KMS-11 (cell line): Measurements from ENCODE around the gene SCTR.

ENCODE experiments used
- H2AFZ ChIP-seq: fragments of 200-600 bp; sonication (generic); 2 replicates; pipeline ENCODE4 v1.6.1; 2016; ENCODE audit warnings: antibody characterized with exemption, mixed run types, low read depth
- H3K27ac ChIP-seq: fragments of 200-600 bp; sonication (generic); 2 replicates; pipeline ENCODE4 v1.6.1; 2016; ENCODE audit warnings: mild to moderate bottlenecking, mixed run types
- H3K27me3 ChIP-seq: fragments of 200-600 bp; sonication (generic); 2 replicates; pipeline ENCODE4 v1.6.1; 2017; ENCODE audit warnings: mild to moderate bottlenecking, low read depth, mixed run types, moderate library complexity; ENCODE audit not compliant: insufficient read depth
- H3K36me3 ChIP-seq: fragments of 200-600 bp; sonication (generic); 2 replicates; pipeline ENCODE4 v1.6.1; 2017; ENCODE audit warnings: mild to moderate bottlenecking, mixed run types; ENCODE audit not compliant: insufficient read depth
- H3K4me1 ChIP-seq: fragments of 200-600 bp; sonication (generic); 2 replicates; pipeline ENCODE4 v1.6.1; 2016; ENCODE audit warnings: mild to moderate bottlenecking, low read depth, mixed run types; ENCODE audit not compliant: poor library complexity, severe bottlenecking
- H3K4me2 ChIP-seq: fragments of 200-600 bp; sonication (generic); 2 replicates; pipeline ENCODE4 v1.7.0; 2016; ENCODE audit warnings: mild to moderate bottlenecking, mixed run types
- H3K4me3 ChIP-seq: fragments of 200-600 bp; sonication (generic); IDR thresholded peaks from 2 replicates; pipeline ENCODE4 v1.6.1; 2017; ENCODE audit warnings: low read depth, low read length, mixed read lengths; ENCODE audit not compliant: insufficient read depth
- H3K79me2 ChIP-seq: fragments of 200-600 bp; sonication (generic); 2 replicates; pipeline ENCODE4 v1.6.1; 2016; ENCODE audit warnings: low read depth, mixed run types; ENCODE audit not compliant: insufficient read depth
- H3K9ac ChIP-seq: fragments of 200-600 bp; sonication (generic); 2 replicates; pipeline ENCODE4 v1.6.1; 2016; ENCODE audit warnings: mild to moderate bottlenecking, mixed run types
- H4K20me1 ChIP-seq: fragments of 200-600 bp; sonication (generic); 2 replicates; pipeline ENCODE4 v1.6.1; 2016; ENCODE audit warnings: mild to moderate bottlenecking, mixed run types; ENCODE audit not compliant: insufficient read depth
- TF ChIP-seq, protein P1 (sequence below): fragments of 200-600 bp; sonication (generic); conservative IDR thresholded peaks from 2 replicates; pipeline ENCODE4 v1.6.1; 2017; ENCODE audit warnings: low read depth, mild to moderate bottlenecking, antibody characterized with exemption, low read length, moderate library complexity, mixed read lengths

Gene SCTR

DNA sequence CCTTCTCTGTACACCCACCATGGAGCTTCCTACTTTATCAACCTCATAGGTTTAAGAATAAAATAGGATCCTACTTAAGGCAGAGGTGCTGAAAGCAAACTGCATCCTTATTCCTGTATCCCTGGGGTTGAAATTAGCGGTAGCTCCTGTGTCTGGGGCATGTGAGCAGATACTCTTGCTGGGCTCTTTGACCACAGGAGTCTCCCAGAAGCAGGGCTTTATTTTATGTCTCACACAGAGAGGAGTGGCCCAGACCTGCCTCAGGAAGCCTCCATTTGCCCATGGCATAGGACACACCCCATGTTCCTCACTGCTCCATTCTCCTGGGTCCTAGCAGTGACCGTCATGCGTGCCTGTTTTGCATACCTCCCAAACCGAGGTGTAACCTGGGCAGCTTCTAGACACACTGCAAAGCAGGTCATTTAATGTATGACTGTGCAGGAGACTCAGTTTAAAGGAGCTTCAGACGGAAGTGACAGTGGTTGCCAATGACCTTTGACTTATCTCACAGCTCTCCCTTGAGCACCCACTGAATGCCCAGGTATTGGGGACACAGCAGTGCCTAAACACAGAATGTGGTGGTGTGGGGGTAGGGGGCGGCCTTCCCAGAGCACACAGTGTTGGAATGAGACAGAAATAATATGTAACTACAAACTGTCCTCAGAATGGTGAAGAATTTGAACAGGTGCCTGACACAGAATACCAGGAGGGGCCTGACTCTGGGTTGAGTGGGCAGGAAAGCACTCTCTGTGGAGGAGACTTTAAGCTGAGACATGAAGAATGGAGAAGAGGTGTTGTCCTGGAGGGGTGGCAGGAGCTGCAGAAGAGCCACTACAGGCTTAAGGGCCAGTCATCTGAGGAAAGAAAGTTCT, 89.0 kb downstream of the SCTR start:
- Histone ChIP-seq H3K79me2 (no peaks in the 10 kb centered on the region), H3K4me3 (no peak overlapping the region), H3K27ac (no peak overlapping the region), H3K36me3 (no peaks in the 10 kb centered on the region), H3K4me2 (no peak overlapping the region), H4K20me1 (no peaks in the 10 kb centered on the region), H2AFZ (no peak overlapping the region), H3K9ac (no peak overlapping the region), H3K4me1 (peaks cover 9% of the 10 kb centered on the region), H3K27me3 (no peaks in the 10 kb centered on the region)
- TF ChIP-seq, protein P1, sequence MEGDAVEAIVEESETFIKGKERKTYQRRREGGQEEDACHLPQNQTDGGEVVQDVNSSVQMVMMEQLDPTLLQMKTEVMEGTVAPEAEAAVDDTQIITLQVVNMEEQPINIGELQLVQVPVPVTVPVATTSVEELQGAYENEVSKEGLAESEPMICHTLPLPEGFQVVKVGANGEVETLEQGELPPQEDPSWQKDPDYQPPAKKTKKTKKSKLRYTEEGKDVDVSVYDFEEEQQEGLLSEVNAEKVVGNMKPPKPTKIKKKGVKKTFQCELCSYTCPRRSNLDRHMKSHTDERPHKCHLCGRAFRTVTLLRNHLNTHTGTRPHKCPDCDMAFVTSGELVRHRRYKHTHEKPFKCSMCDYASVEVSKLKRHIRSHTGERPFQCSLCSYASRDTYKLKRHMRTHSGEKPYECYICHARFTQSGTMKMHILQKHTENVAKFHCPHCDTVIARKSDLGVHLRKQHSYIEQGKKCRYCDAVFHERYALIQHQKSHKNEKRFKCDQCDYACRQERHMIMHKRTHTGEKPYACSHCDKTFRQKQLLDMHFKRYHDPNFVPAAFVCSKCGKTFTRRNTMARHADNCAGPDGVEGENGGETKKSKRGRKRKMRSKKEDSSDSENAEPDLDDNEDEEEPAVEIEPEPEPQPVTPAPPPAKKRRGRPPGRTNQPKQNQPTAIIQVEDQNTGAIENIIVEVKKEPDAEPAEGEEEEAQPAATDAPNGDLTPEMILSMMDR = no peak

DNA sequence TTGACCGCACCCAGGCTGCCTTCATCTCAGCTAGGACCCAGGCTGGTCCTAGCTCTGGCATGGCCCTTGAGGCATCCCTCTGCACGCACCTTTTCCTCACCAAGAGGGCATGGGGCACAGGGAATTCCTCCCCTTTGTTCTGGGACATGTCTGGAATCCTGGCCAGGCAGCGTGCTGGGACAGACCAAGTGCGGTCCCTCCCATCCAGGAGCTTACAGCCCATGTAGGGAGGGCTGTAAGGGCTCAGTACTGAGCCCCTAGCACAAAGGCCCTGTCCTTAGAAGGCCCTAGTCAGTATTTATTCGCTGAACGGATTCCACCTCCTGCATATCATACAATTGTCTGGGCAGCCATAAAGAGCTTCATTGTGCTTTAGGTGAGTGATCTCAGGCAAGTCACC, 89.6 kb downstream of the SCTR start:
- Histone ChIP-seq H3K4me3 (no peak overlapping the region), H4K20me1 (no peaks in the 10 kb centered on the region)

DNA sequence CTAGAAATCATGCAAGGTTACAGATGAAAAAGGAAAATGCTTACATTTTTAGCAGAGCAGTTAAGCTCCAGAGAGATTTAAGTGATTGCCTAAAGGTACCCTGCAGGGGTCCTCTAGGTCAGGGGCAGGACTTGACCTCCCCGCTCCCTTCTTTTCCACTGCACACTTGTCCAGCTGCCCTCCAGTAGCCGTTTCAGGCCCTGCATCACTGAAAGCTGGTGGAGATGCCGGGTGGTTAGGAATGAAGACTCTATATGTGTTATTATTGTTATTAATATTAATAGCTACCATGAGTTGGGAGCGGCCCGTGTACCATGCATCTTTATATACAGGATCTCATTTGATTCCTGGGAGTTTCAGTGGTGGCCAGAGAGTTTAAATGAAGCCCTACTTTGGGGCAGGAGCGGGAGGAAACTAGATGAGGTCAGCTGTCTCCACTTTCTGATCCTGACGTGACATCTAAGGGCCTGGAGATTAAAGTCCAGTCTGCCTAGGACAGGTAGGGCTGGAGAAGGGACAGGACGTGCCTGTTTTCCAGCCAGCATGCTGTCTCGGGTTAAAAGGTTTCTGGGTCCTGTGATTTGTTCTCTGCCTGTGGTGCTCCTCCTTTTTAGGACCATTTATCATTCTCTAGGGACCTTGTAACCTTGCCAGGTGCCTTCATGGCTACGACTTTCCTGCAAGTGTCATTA, 90.5 kb downstream of the SCTR start:
- TF ChIP-seq, protein P1 = no peak
- no peak overlapping the region for H2AFZ ChIP-seq
- no peak overlapping the region for H3K4me3 ChIP-seq
- no peaks in the 10 kb centered on the region for H3K27me3 ChIP-seq
- H3K9ac ChIP-seq = no peak overlapping the region
- no peaks in the 10 kb centered on the region for H3K36me3 ChIP-seq
- no peaks in the 10 kb centered on the region for H3K79me2 ChIP-seq
- peaks cover 25% of the 10 kb centered on the region for H3K4me1 ChIP-seq
- no peak overlapping the region for H3K4me2 ChIP-seq
- H4K20me1 ChIP-seq = no peaks in the 10 kb centered on the region
- H3K27ac ChIP-seq = no peak overlapping the region

More for the DNA sequence above, 89.6 kb downstream of the SCTR start:
- H3K9ac ChIP-seq = no peak overlapping the region
- no peak overlapping the region for H2AFZ ChIP-seq
- peaks cover 16% of the 10 kb centered on the region for H3K4me1 ChIP-seq
- no peaks in the 10 kb centered on the region for H3K36me3 ChIP-seq
- no peaks in the 10 kb centered on the region for H3K79me2 ChIP-seq
- TF ChIP-seq, protein P1 = no peak
- H3K27me3 ChIP-seq = no peaks in the 10 kb centered on the region
- no peak overlapping the region for H3K4me2 ChIP-seq
- H3K27ac ChIP-seq = no peak overlapping the region

DNA sequence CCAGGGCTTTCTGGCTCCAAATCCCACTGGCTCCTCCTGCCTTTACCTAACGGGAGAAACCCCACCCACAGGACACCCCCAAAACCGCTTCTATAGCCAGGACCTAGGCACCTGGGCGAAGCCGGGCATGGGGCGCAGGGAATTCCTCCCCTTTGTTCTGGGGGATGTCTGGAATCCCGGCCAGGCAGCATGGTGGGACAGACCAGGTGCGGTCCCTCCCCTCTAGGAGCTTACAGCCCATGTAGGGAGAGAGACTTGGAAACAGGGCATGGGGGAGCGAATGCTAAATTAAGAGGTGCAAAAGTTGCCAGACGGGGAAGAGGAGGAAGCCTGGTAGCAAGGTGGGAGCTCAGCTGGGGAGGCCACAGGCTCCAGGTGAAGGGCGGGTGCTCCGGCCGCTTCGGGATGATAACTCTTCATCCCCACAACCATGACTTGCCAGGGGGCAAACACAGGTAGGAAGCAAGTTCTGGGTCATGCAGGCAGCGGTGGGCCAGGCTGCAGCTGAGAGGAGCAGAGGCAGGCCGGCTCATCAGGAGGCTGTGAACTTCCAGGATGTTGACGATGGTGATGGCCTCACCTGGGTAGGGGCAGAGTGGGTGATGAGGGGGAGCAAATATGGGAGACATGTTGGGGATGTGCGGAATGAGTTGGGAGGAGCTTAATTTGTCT, 91.3 kb downstream of the SCTR start:
- Histone ChIP-seq H3K4me1 (peaks cover 29% of the 10 kb centered on the region), H2AFZ (no peak overlapping the region), H3K27ac (no peak overlapping the region), H3K36me3 (no peaks in the 10 kb centered on the region), H3K79me2 (no peaks in the 10 kb centered on the region), H4K20me1 (no peaks in the 10 kb centered on the region), H3K9ac (no peak overlapping the region), H3K4me3 (no peak overlapping the region), H3K27me3 (no peaks in the 10 kb centered on the region), H3K4me2 (no peak overlapping the region)
- TF ChIP-seq, protein P1 = no peak
